Ovary (tissue), 3 donors: ENCODE data around the gene RBPJ.

ENCODE experiments used
- CTCF ChIP-seq, 3 donors: fragments of 450-650 bp in 2 of 3; fragments of 200-600 bp in 1 of 3; IDR thresholded peaks; one replicate each; pipeline versions ENCODE4 v1.5.1 to v1.8.0; 2016 to 2022; ENCODE audit warnings: antibody characterized with exemption in 3 of 3, mild to moderate bottlenecking in 1 of 3
- POLR2A ChIP-seq: fragments of 450-650 bp; IDR thresholded peaks from one replicate; pipeline ENCODE4 v1.6.1; 2017; ENCODE audit warnings: antibody characterized with exemption, mild to moderate bottlenecking, moderate library complexity
- donor health status: DM: no; HTN: no; CAD: no.

- TF ChIP-seq CTCF (IDR thresholded peaks at IDR 0.05) (no peak), POLR2A (no peak)
Observed at GRCh38 chr4:26302031-26302899, 18.5 kb upstream of the RBPJ start.
